Neural cell (in vitro differentiated cells): ENCODE results near the gene KRT16.

ENCODE experiments used
- TAF1 ChIP-seq: IDR thresholded peaks from 2 replicates; pipeline ENCODE4 v1.6.1; 2012; ENCODE audit warnings: low read depth
- TF ChIP-seq, protein P1 (sequence below): fragments of 450-650 bp; IDR thresholded peaks from 2 replicates; pipeline ENCODE4 v1.5.1; 2014; ENCODE audit warnings: antibody characterized with exemption, mild to moderate bottlenecking, moderate library complexity; ENCODE audit not compliant: poor library complexity, severe bottlenecking

DNA sequence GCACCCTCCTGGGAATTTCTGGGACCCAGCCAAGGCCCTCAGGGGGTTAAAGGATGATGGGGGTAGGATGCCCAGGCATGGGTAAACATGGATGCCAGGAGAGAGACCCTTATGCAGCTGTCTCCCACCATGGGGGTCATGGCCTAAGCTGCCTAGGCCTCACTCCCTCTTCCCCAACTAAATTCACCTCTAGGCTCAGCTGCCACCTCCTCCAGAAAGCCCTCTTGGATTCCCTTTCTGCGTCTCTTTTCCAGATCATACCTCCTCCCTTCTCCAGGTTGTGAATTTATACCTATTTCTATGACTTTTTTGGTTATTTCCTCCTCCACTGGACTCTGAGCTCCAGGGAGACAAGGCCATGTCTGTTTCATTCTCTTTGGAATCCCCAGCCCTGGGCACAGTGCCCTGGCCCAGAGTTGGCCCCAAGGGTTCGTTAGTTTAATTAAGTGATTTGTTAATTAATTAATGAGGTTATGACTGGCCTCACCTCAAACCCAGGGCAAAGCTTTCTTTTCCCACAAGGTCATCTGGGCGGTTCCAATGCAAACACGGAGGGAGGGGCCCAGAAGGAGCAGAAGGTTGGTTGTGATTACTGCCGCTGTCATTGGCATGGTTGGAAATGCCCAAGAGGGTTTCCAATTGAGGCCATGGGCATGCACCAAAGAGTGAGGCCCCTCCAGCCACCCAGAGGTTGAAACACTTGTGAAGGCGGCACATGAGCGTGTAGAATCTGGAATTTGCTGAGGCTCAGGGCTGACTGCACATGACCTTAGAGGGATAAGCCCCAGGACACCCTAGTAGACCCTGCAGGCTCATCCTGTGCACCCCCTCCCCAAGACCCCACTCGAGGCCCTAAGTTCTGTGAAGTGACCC lies 18.7 kb upstream of the KRT16 start:
- TF ChIP-seq, protein P1, sequence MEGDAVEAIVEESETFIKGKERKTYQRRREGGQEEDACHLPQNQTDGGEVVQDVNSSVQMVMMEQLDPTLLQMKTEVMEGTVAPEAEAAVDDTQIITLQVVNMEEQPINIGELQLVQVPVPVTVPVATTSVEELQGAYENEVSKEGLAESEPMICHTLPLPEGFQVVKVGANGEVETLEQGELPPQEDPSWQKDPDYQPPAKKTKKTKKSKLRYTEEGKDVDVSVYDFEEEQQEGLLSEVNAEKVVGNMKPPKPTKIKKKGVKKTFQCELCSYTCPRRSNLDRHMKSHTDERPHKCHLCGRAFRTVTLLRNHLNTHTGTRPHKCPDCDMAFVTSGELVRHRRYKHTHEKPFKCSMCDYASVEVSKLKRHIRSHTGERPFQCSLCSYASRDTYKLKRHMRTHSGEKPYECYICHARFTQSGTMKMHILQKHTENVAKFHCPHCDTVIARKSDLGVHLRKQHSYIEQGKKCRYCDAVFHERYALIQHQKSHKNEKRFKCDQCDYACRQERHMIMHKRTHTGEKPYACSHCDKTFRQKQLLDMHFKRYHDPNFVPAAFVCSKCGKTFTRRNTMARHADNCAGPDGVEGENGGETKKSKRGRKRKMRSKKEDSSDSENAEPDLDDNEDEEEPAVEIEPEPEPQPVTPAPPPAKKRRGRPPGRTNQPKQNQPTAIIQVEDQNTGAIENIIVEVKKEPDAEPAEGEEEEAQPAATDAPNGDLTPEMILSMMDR: no peak
- no peak for TF ChIP-seq TAF1
